Measurements from ENCODE around the gene RADX.
"Not testable (repeated sequence)": the region's sequence is repeated elsewhere in the genome, so short reads cannot be mapped to it uniquely, and the experiment has no call there.

The RADX gene

GRCh38 chrX:106611679-106612392 is at the start of gene RADX:
RADX (plus strand) TSS chrX:106611978; CDS start chrX:106612081, 103 bp downstream.
- DNase-seq: peak; percentile 74

GRCh38 chrX:106564986-106565385 is 46.8 kb upstream of the RADX start:
- DNase-seq: no peak

- DNase-seq: no peak
Measured at GRCh38 chrX:106566362-106566761, 45.4 kb upstream of the RADX start.

- no peak for DNase-seq
Measured at GRCh38 chrX:106581856-106582255, 29.9 kb upstream of the RADX start.

GRCh38 chrX:106585478-106585877 is 26.3 kb upstream of the RADX start:
- DNase-seq: no peak

- DNase-seq: no peak
Measured at GRCh38 chrX:106588801-106589200, 23.0 kb upstream of the RADX start.

- no peak for DNase-seq
Measured at GRCh38 chrX:106599411-106599810, 12.4 kb upstream of the RADX start.

GRCh38 chrX:106606571-106606970 is 5.2 kb upstream of the RADX start:
- no peak for DNase-seq

GRCh38 chrX:106608016-106608415 is 3.8 kb upstream of the RADX start:
- DNase-seq: no peak

- DNase-seq: no peak
Measured at GRCh38 chrX:106611317-106611678, 480 bp upstream of the RADX start.

GRCh38 chrX:106612393-106612763 is 600 bp downstream of the RADX start:
- no peak for DNase-seq

- DNase-seq: no peak
Measured at GRCh38 chrX:106613277-106613676, 1.5 kb downstream of the RADX start.

GRCh38 chrX:106615041-106615440 is 3.3 kb downstream of the RADX start:
- DNase-seq: no peak

GRCh38 chrX:106619797-106620196 is 8.0 kb downstream of the RADX start:
- DNase-seq: no peak

- no peak for DNase-seq
Measured at GRCh38 chrX:106621836-106622235, 10.1 kb downstream of the RADX start.

GRCh38 chrX:106626789-106627188 is 15.0 kb downstream of the RADX start:
- no peak for DNase-seq

- DNase-seq: no peak
Measured at GRCh38 chrX:106631615-106632014, 19.8 kb downstream of the RADX start.

- DNase-seq: no peak
Measured at GRCh38 chrX:106649523-106650428, 38.0 kb downstream of the RADX start.

- not testable (repeated sequence) for DNase-seq
Measured at GRCh38 chrX:106653625-106654024, 41.8 kb downstream of the RADX start.

- DNase-seq: no peak
Measured at GRCh38 chrX:106670631-106671030, 58.9 kb downstream of the RADX start.

GRCh38 chrX:106672527-106672926 is 60.7 kb downstream of the RADX start:
- no peak for DNase-seq

GRCh38 chrX:106680716-106681115 is 68.9 kb downstream of the RADX start:
- no peak for DNase-seq

- DNase-seq: no peak
Measured at GRCh38 chrX:106684207-106684606, 72.4 kb downstream of the RADX start.

GRCh38 chrX:106692425-106693065 is 80.8 kb downstream of the RADX start:
- DNase-seq: no peak
